ENCODE results near the gene LEFTY2.

DNA sequence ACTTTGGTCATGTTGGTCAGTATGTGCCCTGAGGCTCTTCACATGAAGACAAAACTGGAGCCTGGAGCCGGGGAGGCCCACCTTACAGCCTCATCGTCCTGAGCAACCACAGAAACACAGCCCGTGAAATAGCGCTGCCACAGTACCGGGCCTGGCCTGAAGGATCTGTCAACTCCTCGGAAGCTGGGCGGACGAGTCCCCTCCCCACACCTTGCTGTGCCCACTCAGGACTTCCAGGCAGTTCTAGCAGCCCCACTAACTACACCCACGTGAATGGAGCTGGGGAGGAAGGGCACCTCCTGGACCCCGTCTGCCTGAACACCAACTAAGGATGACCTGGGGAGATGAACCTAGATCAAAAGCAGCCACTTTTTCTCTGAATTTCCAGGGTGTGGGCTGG lies 33.4 kb upstream of the LEFTY2 start:
- TF ChIP-seq, protein P1, sequence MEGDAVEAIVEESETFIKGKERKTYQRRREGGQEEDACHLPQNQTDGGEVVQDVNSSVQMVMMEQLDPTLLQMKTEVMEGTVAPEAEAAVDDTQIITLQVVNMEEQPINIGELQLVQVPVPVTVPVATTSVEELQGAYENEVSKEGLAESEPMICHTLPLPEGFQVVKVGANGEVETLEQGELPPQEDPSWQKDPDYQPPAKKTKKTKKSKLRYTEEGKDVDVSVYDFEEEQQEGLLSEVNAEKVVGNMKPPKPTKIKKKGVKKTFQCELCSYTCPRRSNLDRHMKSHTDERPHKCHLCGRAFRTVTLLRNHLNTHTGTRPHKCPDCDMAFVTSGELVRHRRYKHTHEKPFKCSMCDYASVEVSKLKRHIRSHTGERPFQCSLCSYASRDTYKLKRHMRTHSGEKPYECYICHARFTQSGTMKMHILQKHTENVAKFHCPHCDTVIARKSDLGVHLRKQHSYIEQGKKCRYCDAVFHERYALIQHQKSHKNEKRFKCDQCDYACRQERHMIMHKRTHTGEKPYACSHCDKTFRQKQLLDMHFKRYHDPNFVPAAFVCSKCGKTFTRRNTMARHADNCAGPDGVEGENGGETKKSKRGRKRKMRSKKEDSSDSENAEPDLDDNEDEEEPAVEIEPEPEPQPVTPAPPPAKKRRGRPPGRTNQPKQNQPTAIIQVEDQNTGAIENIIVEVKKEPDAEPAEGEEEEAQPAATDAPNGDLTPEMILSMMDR (conservative IDR thresholded peaks at IDR 0.05; ENCODE audit: low read depth, low read length) = no peak
- no peak for TF ChIP-seq POLR2A (IDR thresholded peaks at IDR 0.05; ENCODE audit: low read depth, low read length)
- no peak for TF ChIP-seq CHD1 (IDR thresholded peaks at IDR 0.05; ENCODE audit: low read depth, low read length)
- TF ChIP-seq, protein P2, sequence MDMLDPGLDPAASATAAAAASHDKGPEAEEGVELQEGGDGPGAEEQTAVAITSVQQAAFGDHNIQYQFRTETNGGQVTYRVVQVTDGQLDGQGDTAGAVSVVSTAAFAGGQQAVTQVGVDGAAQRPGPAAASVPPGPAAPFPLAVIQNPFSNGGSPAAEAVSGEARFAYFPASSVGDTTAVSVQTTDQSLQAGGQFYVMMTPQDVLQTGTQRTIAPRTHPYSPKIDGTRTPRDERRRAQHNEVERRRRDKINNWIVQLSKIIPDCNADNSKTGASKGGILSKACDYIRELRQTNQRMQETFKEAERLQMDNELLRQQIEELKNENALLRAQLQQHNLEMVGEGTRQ (IDR thresholded peaks at IDR 0.05; ENCODE audit: low read depth, low read length) = no peak
- no peak for TF ChIP-seq RCOR1 (IDR thresholded peaks at IDR 0.05; ENCODE audit: insufficient replicate concordance, low read length)
- TF ChIP-seq NFE2L2 (IDR thresholded peaks at IDR 0.05; ENCODE audit: low read depth, low read length) = no peak
- no peak for TF ChIP-seq CEBPB (IDR thresholded peaks at IDR 0.05; ENCODE audit: low read depth, low read length)
- TF ChIP-seq RAD21 (IDR thresholded peaks at IDR 0.05; ENCODE audit: low read length) = no peak
- no peak for TF ChIP-seq SMC3 (IDR thresholded peaks at IDR 0.05; ENCODE audit: low read depth, low read length)
- no peak for TF ChIP-seq MAZ (IDR thresholded peaks at IDR 0.05; ENCODE audit: borderline replicate concordance, low read depth, low read length)
- TF ChIP-seq, protein P3, sequence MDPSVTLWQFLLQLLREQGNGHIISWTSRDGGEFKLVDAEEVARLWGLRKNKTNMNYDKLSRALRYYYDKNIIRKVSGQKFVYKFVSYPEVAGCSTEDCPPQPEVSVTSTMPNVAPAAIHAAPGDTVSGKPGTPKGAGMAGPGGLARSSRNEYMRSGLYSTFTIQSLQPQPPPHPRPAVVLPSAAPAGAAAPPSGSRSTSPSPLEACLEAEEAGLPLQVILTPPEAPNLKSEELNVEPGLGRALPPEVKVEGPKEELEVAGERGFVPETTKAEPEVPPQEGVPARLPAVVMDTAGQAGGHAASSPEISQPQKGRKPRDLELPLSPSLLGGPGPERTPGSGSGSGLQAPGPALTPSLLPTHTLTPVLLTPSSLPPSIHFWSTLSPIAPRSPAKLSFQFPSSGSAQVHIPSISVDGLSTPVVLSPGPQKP (IDR thresholded peaks at IDR 0.05; ENCODE audit: borderline replicate concordance, low read depth, low read length) = no peak
- no peak for TF ChIP-seq MXI1 (IDR thresholded peaks at IDR 0.05; ENCODE audit: borderline replicate concordance, low read depth, low read length)
- TF ChIP-seq BHLHE40 (IDR thresholded peaks at IDR 0.05; ENCODE audit: low read depth, low read length) = no peak
